H1 (cell line): ENCODE measurements around the gene CHST12. TPM values are rescaled to one million over a fixed set of nuclear protein-coding genes. Genes with fewer than 3 reads are reported as not detected.

Source experiments
- CTCF ChIA-PET: fragments of 300-600 bp; sonication (Branson Sonifier 250); formaldehyde crosslinking; loops from one replicate; lab custom pipeline; 2021; ENCODE audit not compliant: partially characterized antibody; lab: Charles Lee
- POLR2A ChIA-PET: fragments of 300-600 bp; sonication (Branson Sonifier 250); formaldehyde crosslinking; loops from one replicate; lab custom pipeline; 2021; ENCODE audit warnings: inconsistent platforms; ENCODE audit not compliant: partially characterized antibody; lab: Charles Lee
- DNase-seq, 2 experiments: peaks; one replicate each; pipeline versions ENCODE4 v3.0.0 to v3.0.0-alpha.2; 2010 to 2022; ENCODE audit warnings: low spot score in 2 of 2, low read depth in 1 of 2, mixed read lengths in 1 of 2
- FAIRE-seq: peaks from 2 replicates; lab custom pipeline; 2011; peaks lifted over from hg19 to GRCh38; lab: Jason Lieb, UNC
- H2AFZ ChIP-seq: 2 replicates; pipeline ENCODE4 v1.8.1; 2012; ENCODE audit warnings: low read length, inconsistent platforms
- H2AK5ac ChIP-seq: 2 replicates; pipeline ENCODE4 v1.6.1; 2013; ENCODE audit warnings: low read depth, low read length
- H2BK120ac ChIP-seq: replicated peaks from 2 replicates; pipeline ENCODE3; 2013; ENCODE audit warnings: low read depth, low read length, inconsistent platforms
- H2BK12ac ChIP-seq: 2 replicates; pipeline ENCODE4 v1.6.1; 2013; ENCODE audit warnings: low read depth, low read length
- H2BK15ac ChIP-seq: 2 replicates; pipeline ENCODE4 v1.6.1; 2013; ENCODE audit warnings: low read length
- H2BK20ac ChIP-seq: 2 replicates; pipeline ENCODE4 v1.6.1; 2013; ENCODE audit warnings: low read length
- H2BK5ac ChIP-seq: 2 replicates; pipeline ENCODE4 v1.6.1; 2013; ENCODE audit warnings: low read depth, low read length
- H3K14ac ChIP-seq: 2 replicates; pipeline ENCODE4 v1.6.1; 2013; ENCODE audit warnings: inconsistent platforms; ENCODE audit not compliant: insufficient read length
- H3K18ac ChIP-seq: 2 replicates; pipeline ENCODE4 v1.6.1; 2013; ENCODE audit warnings: low read length; ENCODE audit errors: extremely low read depth
- H3K23ac ChIP-seq: 2 replicates; pipeline ENCODE4 v1.6.1; 2013; ENCODE audit warnings: inconsistent platforms; ENCODE audit not compliant: insufficient read length
- H3K23me2 ChIP-seq: 2 replicates; pipeline ENCODE4 v1.6.1; 2013; ENCODE audit warnings: low read depth, low read length
- H3K27ac ChIP-seq: 2 replicates; pipeline ENCODE4 v1.6.1; 2011; ENCODE audit warnings: low read depth, low read length, inconsistent platforms
- H3K27me3 ChIP-seq, 4 experiments: replicated peaks in 1 of 4; 1 replicate in 1 of 4; 2 replicates in 3 of 4; pipeline versions ENCODE4 v1.6.1 to v1.8.1; 2011 to 2013; ENCODE audit warnings: low read length in 3 of 4, mild to moderate bottlenecking in 3 of 4, inconsistent platforms in 2 of 4, mixed read lengths in 2 of 4, moderate library complexity in 1 of 4; ENCODE audit not compliant: control insufficient read depth in 3 of 4, insufficient read depth in 3 of 4; ENCODE audit errors: extremely low read depth in 1 of 4
- H3K36me3 ChIP-seq, 4 experiments: 2 replicates each; pipeline versions ENCODE4 v1.6.1 to v1.8.1; 2011 to 2013; ENCODE audit warnings: mild to moderate bottlenecking in 4 of 4, low read length in 3 of 4, moderate library complexity in 2 of 4, control low read depth in 1 of 4, inconsistent platforms in 1 of 4; ENCODE audit not compliant: insufficient read depth in 4 of 4, control insufficient read depth in 2 of 4
- H3K4ac ChIP-seq: replicated peaks from 2 replicates; pipeline ENCODE3; 2013; ENCODE audit warnings: low read length, low read depth, mixed read lengths, inconsistent platforms; ENCODE audit not compliant: insufficient read length
- H3K4me1 ChIP-seq, 4 experiments: replicated peaks in 1 of 4; 1 replicate in 1 of 4; 2 replicates in 3 of 4; pipeline versions ENCODE4 v1.6.1 to v1.8.1; 2011 to 2013; ENCODE audit warnings: low read length in 3 of 4, inconsistent platforms in 2 of 4, mixed read lengths in 1 of 4; ENCODE audit not compliant: insufficient read depth in 4 of 4, control insufficient read depth in 3 of 4
- H3K4me2 ChIP-seq, 2 experiments: 2 replicates each; pipeline versions ENCODE4 v1.6.1 to v1.8.1; 2011 to 2013; ENCODE audit warnings: low read depth in 2 of 2, low read length in 2 of 2, control low read depth in 1 of 2, inconsistent platforms in 1 of 2, mild to moderate bottlenecking in 1 of 2; ENCODE audit not compliant: insufficient read depth in 1 of 2
- H3K4me3 ChIP-seq, 4 experiments: fragments of 200-600, 300-600 bp in 1 of 4; sonication (generic), shearing (Covaris generic), sonication (Bioruptor Twin) in 1 of 4; 2 replicates each; pipeline versions ENCODE4 v1.5.1 to v1.8.1; 2011 to 2016; ENCODE audit warnings: low read length in 4 of 4, low read depth in 3 of 4, control low read depth in 2 of 4, inconsistent platforms in 2 of 4, mild to moderate bottlenecking in 2 of 4, mixed read lengths in 1 of 4, moderate library complexity in 1 of 4; ENCODE audit not compliant: insufficient read depth in 2 of 4; ENCODE audit errors: extremely low read depth in 1 of 4
- H3K56ac ChIP-seq: replicated peaks from 2 replicates; pipeline ENCODE3; 2013; ENCODE audit warnings: low read depth, mild to moderate bottlenecking, mixed read lengths, low read length, inconsistent platforms; ENCODE audit not compliant: insufficient read length
- H3K79me1 ChIP-seq: 2 replicates; pipeline ENCODE4 v1.6.1; 2013; ENCODE audit warnings: low read depth, low read length, control low read depth
- H3K79me2 ChIP-seq, 2 experiments: 2 replicates each; pipeline versions ENCODE4 v1.6.1 to v1.8.1; 2012 to 2013; ENCODE audit warnings: low read length in 2 of 2, mild to moderate bottlenecking in 2 of 2, inconsistent platforms in 1 of 2; ENCODE audit not compliant: insufficient read depth in 2 of 2, control insufficient read depth in 1 of 2
- H3K9ac ChIP-seq, 4 experiments: replicated peaks in 1 of 4; 1 replicate in 1 of 4; 2 replicates in 3 of 4; pipeline versions ENCODE4 v1.6.1 to v1.8.1; 2011 to 2013; ENCODE audit warnings: low read depth in 3 of 4, low read length in 3 of 4, control low read depth in 2 of 4, mild to moderate bottlenecking in 2 of 4, moderate library complexity in 2 of 4, inconsistent platforms in 1 of 4; ENCODE audit errors: extremely low read depth in 1 of 4
- H3K9me3 ChIP-seq, 2 experiments: 2 replicates each; pipeline versions ENCODE4 v1.6.1 to v1.8.1; 2012 to 2013; ENCODE audit warnings: mild to moderate bottlenecking in 2 of 2, moderate library complexity in 2 of 2, control low read depth in 1 of 2, inconsistent platforms in 1 of 2, low read depth in 1 of 2, low read length in 1 of 2, mixed read lengths in 1 of 2; ENCODE audit not compliant: insufficient read depth in 2 of 2
- H4K20me1 ChIP-seq, 2 experiments: replicated peaks in 1 of 2; 2 replicates each; pipeline versions ENCODE3 to v1.8.1; 2011 to 2013; ENCODE audit warnings: inconsistent platforms in 2 of 2, low read length in 2 of 2, mild to moderate bottlenecking in 1 of 2; ENCODE audit not compliant: insufficient read depth in 2 of 2, control insufficient read depth in 1 of 2
- H4K5ac ChIP-seq: 2 replicates; pipeline ENCODE4 v1.6.1; 2013; ENCODE audit warnings: low read length, low read depth, mixed read lengths, inconsistent platforms; ENCODE audit not compliant: insufficient read length
- H4K8ac ChIP-seq: 2 replicates; pipeline ENCODE4 v1.8.0; 2013; ENCODE audit warnings: mild to moderate bottlenecking, moderate library complexity, low read length, inconsistent platforms; ENCODE audit not compliant: insufficient read depth; ENCODE audit errors: extremely low read depth
- H4K91ac ChIP-seq: replicated peaks from 2 replicates; pipeline ENCODE3; 2013; ENCODE audit warnings: low read length, mixed read lengths, inconsistent platforms; ENCODE audit not compliant: insufficient read length
- KDM5A ChIP-seq: fragments of 200-600 bp; IDR thresholded peaks from 2 replicates; pipeline ENCODE4 v1.7.1; 2012; ENCODE audit warnings: mild to moderate bottlenecking, low read length, inconsistent platforms, mixed read lengths
- WGBS, 2 experiments: shearing (Covaris generic) in 1 of 2; methylation state at CpG; one replicate each; pipeline versions ENCODE4 v1.1.6 to v1.1.7; 2013 to 2015; ENCODE audit warnings: low lambda C conversion rate in 2 of 2, mixed read lengths in 2 of 2, inconsistent platforms in 1 of 2, low coverage in 1 of 2, missing lambda C conversion rate in 1 of 2; ENCODE audit not compliant: insufficient replicate concordance in 2 of 2, insufficient coverage in 1 of 2, insufficient read length in 1 of 2; ENCODE audit errors: extremely low coverage in 1 of 2, missing lambda C conversion rate in 1 of 2; 5-methylcytosine and 5-hydroxymethylcytosine counted together
- polyA plus RNA-seq, 7 experiments: library from polyadenylated mRNA; depleted of rRNA in 3 of 7; stranded (reverse) in 5 of 7; unstranded in 2 of 7; fragments of >200 nt in 5 of 7; fragments of 200-250 nt in 2 of 7; gene quantifications; 1 replicate in 5 of 7; 2 replicates in 1 of 7; 4 replicates in 1 of 7; pipeline versions ENCODE4 v1.2.1 to v1.2.3, GENCODE V29; 2011 to 2013; ENCODE audit warnings: missing spikeins in 2 of 7, mixed read lengths in 2 of 7
- total RNA-seq: library from RNA; stranded (reverse); fragmentation: NEBNext Ultra II Directional; extraction: Animal tissue kit (Norgen Biotek cat#: 25700); gene quantifications from 2 replicates; pipeline ENCODE4 v1.2.1, GENCODE V29; 2021

The CHST12 gene
- total and polyA plus RNA-seq, 2 of the 8 experiments (the other 6 are each of a cell fraction or from before 2014, with no cell fraction given): 13.4 to 24.1 TPM

DNA sequence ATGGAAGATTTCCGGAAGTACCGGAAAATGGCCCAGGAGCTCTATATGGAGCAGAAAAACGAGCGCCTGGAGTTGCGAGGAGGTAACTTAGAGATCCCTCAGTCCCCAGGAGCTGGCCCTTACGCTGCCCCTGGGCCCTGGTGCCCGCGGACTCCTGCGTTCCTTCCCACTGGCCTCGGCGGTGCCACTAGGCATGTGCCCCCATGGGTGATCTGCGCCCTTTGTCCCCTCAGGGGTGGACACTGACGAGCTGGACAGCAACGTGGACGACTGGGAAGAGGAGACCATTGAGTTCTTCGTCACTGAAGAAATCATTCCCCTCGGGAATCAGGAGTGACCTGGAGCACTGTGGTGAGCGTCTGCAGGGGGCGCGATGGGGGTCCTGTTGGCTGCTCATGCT lies 24.2 kb upstream of the CHST12 start:
- no peak overlapping the region for H2BK20ac ChIP-seq
- 93% methylated on average over 20 of the region's 20 CpGs; no CpG with 5 or more reads in 1 of the 2 experiments for WGBS, 2 experiments
- no peak overlapping the region for H3K9ac ChIP-seq
- H3K9me3 ChIP-seq: no peaks in the 10 kb centered on the region
- H3K79me1 ChIP-seq: peaks cover 14% of the 10 kb centered on the region
- no peak overlapping the region for H4K91ac ChIP-seq
- no peak overlapping the region for H3K56ac ChIP-seq
- H2AK5ac ChIP-seq: no peak overlapping the region
- no peak overlapping the region for H3K4ac ChIP-seq
- H3K36me3 ChIP-seq: peaks cover 44 to 63% (median 56%) of the 10 kb centered on the region in 4 experiments
- peaks cover 30 to 45% of the 10 kb centered on the region in 2 experiments for H4K20me1 ChIP-seq
- H4K8ac ChIP-seq: no peak overlapping the region
- no peak overlapping the region for H2BK12ac ChIP-seq
- H2AFZ ChIP-seq: no peak overlapping the region
- H2BK120ac ChIP-seq: no peak overlapping the region
- no peak overlapping the region for H2BK15ac ChIP-seq
- DNase-seq (no peak), FAIRE-seq (no peak)
- no peak overlapping the region for H3K14ac ChIP-seq
- H3K4me1 ChIP-seq: no peaks in the 10 kb centered on the region
- POLR2A ChIA-PET: interaction anchor here (0.9 to 2.3 kb wide), 6 partner anchors 9 to 117 kb away, joined by 3 to 12 read pairs (median 6); partner anchors contain the start of gene EIF3B
- H3K27ac ChIP-seq: no peak overlapping the region
- TF ChIP-seq KDM5A: no peak
- H3K4me2 ChIP-seq: no peak overlapping the region
- H3K23ac ChIP-seq: no peak overlapping the region
- no peaks in the 10 kb centered on the region for H3K27me3 ChIP-seq
- no peak overlapping the region for H2BK5ac ChIP-seq
- peaks cover 0 to 47% of the 10 kb centered on the region in 2 experiments; a peak in 2 of 4 replicates for H3K79me2 ChIP-seq
- CTCF ChIA-PET: interaction anchor here (0.6 to 1.7 kb wide), 5 partner anchors 13 to 717 kb away, joined by 3 to 5 read pairs (median 3); partner anchors contain the start of gene MAD1L1
- no peaks in the 10 kb centered on the region for H3K23me2 ChIP-seq
- no peak overlapping the region for H3K18ac ChIP-seq
- no peak overlapping the region for H3K4me3 ChIP-seq
- H4K5ac ChIP-seq: no peak overlapping the region
